SIG-M5 (cell line): ENCODE measurements around the gene KCNN1.
"Not testable (repeated sequence)": the region's sequence is repeated elsewhere in the genome, so short reads cannot be mapped to it uniquely, and the experiment has no call there.

Experiments
- DNase-seq: peaks from one replicate; lab custom pipeline; 2025; lab: John Stamatoyannopoulos, UW

Gene KCNN1

GRCh38 chr19:18000915-18001776 is 34.2 kb downstream of the KCNN1 start:
- no peak for DNase-seq

- DNase-seq, result no peak
Observed at GRCh38 chr19:18001777-18002345, 35.0 kb downstream of the KCNN1 start.

GRCh38 chr19:18002347-18002850 is 35.5 kb downstream of the KCNN1 start:
- no peak for DNase-seq

GRCh38 chr19:18005750-18006149 is 38.8 kb downstream of the KCNN1 start:
- DNase-seq, result not testable (repeated sequence)

- DNase-seq, result no peak
Observed at GRCh38 chr19:18007044-18007916, 40.4 kb downstream of the KCNN1 start.

GRCh38 chr19:18007917-18008673 is 41.2 kb downstream of the KCNN1 start, which contains the start of gene ARRDC2:
Gene ARRDC2, plus strand, starts transcription at chr19:18008170. Its CDS starts 141 bp downstream, at chr19:18008311.
- DNase-seq, result no peak

- no peak for DNase-seq
Observed at GRCh38 chr19:18008814-18009213, 41.9 kb downstream of the KCNN1 start.

GRCh38 chr19:18009412-18010066 is 42.6 kb downstream of the KCNN1 start:
- DNase-seq, result no peak

- DNase-seq, result no peak
Observed at GRCh38 chr19:18010149-18010548, 43.2 kb downstream of the KCNN1 start.

GRCh38 chr19:18013210-18014111 is 46.6 kb downstream of the KCNN1 start:
- no peak for DNase-seq

GRCh38 chr19:18014197-18014596 is 47.3 kb downstream of the KCNN1 start:
- DNase-seq, result no peak

- DNase-seq, result no peak
Observed at GRCh38 chr19:18016209-18016910, 49.5 kb downstream of the KCNN1 start.

GRCh38 chr19:18017275-18018083 is 50.6 kb downstream of the KCNN1 start:
- no peak for DNase-seq

- DNase-seq, result no peak
Observed at GRCh38 chr19:18020212-18021085, 53.5 kb downstream of the KCNN1 start.

- no peak for DNase-seq
Observed at GRCh38 chr19:18021121-18021755, 54.3 kb downstream of the KCNN1 start.

- DNase-seq, result no peak
Observed at GRCh38 chr19:18023622-18024251, 56.8 kb downstream of the KCNN1 start.
